Prostate gland (tissue), 2 donors: Measurements from ENCODE around the gene STK10.

Experiments
- CTCF ChIP-seq, 4 experiments: fragments of 200-600 bp in 2 of 4; fragments of 450-650 bp in 2 of 4; sonication (generic) in 2 of 4; IDR thresholded peaks; 1 replicate in 3 of 4; 2 replicates in 1 of 4; pipeline ENCODE4 v1.5.1; 2016 to 2019; ENCODE audit warnings: antibody characterized with exemption in 4 of 4, mild to moderate bottlenecking in 2 of 4, moderate library complexity in 2 of 4
- POLR2AphosphoS5 ChIP-seq: sonication (generic); formaldehyde crosslinking; IDR thresholded peaks from one replicate; pipeline ENCODE4 v1.6.1; 2017; ENCODE audit warnings: antibody characterized with exemption

- TF ChIP-seq CTCF (IDR thresholded peaks at IDR 0.05) = peak; percentile 48 to 93 (median 79)
- peak; percentile 28 for TF ChIP-seq POLR2AphosphoS5
These were observed at the start of gene STK10 for GRCh38 chr5:172188033-172188892.
